SK-N-SH treated with all-trans-retinoic acid at 6 μM for 48 hours (cell line): ENCODE data around the gene G6PC1.

Experiments used
- ATAC-seq: fragments of 200-7000 bp; cut with Tn5 transposase; 3 replicates; pipeline ENCODE4 v1.9.1; 2020; ENCODE audit warnings: mild to moderate bottlenecking, moderate library complexity
- ARNTL ChIP-seq: fragments of 450-650 bp; formaldehyde crosslinking; IDR thresholded peaks from 2 replicates; pipeline ENCODE4 v1.5.0; 2020; ENCODE audit warnings: low read depth, mild to moderate bottlenecking, moderate library complexity, borderline replicate concordance
- BACH2 ChIP-seq: fragments of 250-450 bp; sonication (Bioruptor Pico); IDR thresholded peaks from 2 replicates; pipeline ENCODE4 v1.9.0; 2021; ENCODE audit warnings: mild to moderate bottlenecking, borderline replicate concordance
- CREB5 ChIP-seq: fragments of 250-450 bp; sonication (Bioruptor Pico); IDR thresholded peaks from 2 replicates; pipeline ENCODE4 v1.5.1; 2020; ENCODE audit warnings: low read depth, mild to moderate bottlenecking, moderate library complexity
- CSDC2 ChIP-seq: fragments of 250-450 bp; sonication (Bioruptor Pico); IDR thresholded peaks from 2 replicates; pipeline ENCODE4 v1.5.0; 2020; ENCODE audit warnings: mild to moderate bottlenecking, moderate library complexity
- CSRNP3 ChIP-seq: fragments of 250-450 bp; sonication (Bioruptor Pico); IDR thresholded peaks from 2 replicates; pipeline ENCODE4 v1.5.1; 2021; ENCODE audit warnings: mild to moderate bottlenecking, moderate library complexity
- ESRRG ChIP-seq: fragments of 250-450 bp; sonication (Bioruptor Pico); IDR thresholded peaks from 2 replicates; pipeline ENCODE4 v1.6.1; 2021; ENCODE audit warnings: mild to moderate bottlenecking
- GLIS3 ChIP-seq: fragments of 250-450 bp; sonication (Bioruptor Pico); IDR thresholded peaks from 2 replicates; pipeline ENCODE4 v1.5.0; 2020; ENCODE audit warnings: mild to moderate bottlenecking, moderate library complexity
- OSR1 ChIP-seq: fragments of 250-450 bp; sonication (Bioruptor Pico); IDR thresholded peaks from 2 replicates; pipeline ENCODE4 v1.8.0; 2022; ENCODE audit warnings: moderate library complexity, mild to moderate bottlenecking, inconsistent platforms
- POU6F1 ChIP-seq: fragments of 250-450 bp; sonication (Bioruptor Pico); IDR thresholded peaks from 2 replicates; pipeline ENCODE4 v1.8.0; 2021; ENCODE audit warnings: low read depth, mild to moderate bottlenecking, moderate library complexity, borderline replicate concordance
- PPARA ChIP-seq: fragments of 250-450 bp; sonication (Bioruptor Pico); IDR thresholded peaks from 2 replicates; pipeline ENCODE4 v1.5.0; 2020; ENCODE audit warnings: mild to moderate bottlenecking, borderline replicate concordance
- RARB ChIP-seq: fragments of 250-450 bp; sonication (Bioruptor Pico); IDR thresholded peaks from 2 replicates; pipeline ENCODE4 v1.8.0; 2021; ENCODE audit warnings: mild to moderate bottlenecking, moderate library complexity
- SNAI2 ChIP-seq: fragments of 250-450 bp; sonication (Bioruptor Pico); IDR thresholded peaks from 2 replicates; pipeline ENCODE4 v1.5.0; 2020; ENCODE audit warnings: mild to moderate bottlenecking, moderate library complexity
- TCF4 ChIP-seq: fragments of 250-450 bp; sonication (Bioruptor Pico); IDR thresholded peaks from 2 replicates; pipeline ENCODE4 v1.8.0; 2021; ENCODE audit warnings: mild to moderate bottlenecking, moderate library complexity, borderline replicate concordance
- TOX ChIP-seq: fragments of 250-450 bp; sonication (Bioruptor Pico); IDR thresholded peaks from 2 replicates; pipeline ENCODE4 v1.8.0; 2021; ENCODE audit warnings: mild to moderate bottlenecking, moderate library complexity, borderline replicate concordance
- TSHZ2 ChIP-seq: fragments of 250-450 bp; sonication (Bioruptor Pico); IDR thresholded peaks from 2 replicates; pipeline ENCODE4 v1.5.0; 2020; ENCODE audit warnings: mild to moderate bottlenecking, moderate library complexity
- ZFP3 ChIP-seq: fragments of 250-450 bp; sonication (Bioruptor Pico); IDR thresholded peaks from 2 replicates; pipeline ENCODE4 v1.5.0; 2020; ENCODE audit warnings: mild to moderate bottlenecking, moderate library complexity
- ZFP30 ChIP-seq: fragments of 450-650 bp; formaldehyde crosslinking; IDR thresholded peaks from 2 replicates; pipeline ENCODE4 v1.5.0; 2022; ENCODE audit warnings: mild to moderate bottlenecking, moderate library complexity
- ZNF565 ChIP-seq: fragments of 450-650 bp; formaldehyde crosslinking; conservative IDR thresholded peaks from 2 replicates; pipeline ENCODE4 v1.5.0; 2020; ENCODE audit warnings: low read depth, mild to moderate bottlenecking, moderate library complexity
- ZNF70 ChIP-seq: fragments of 450-650 bp; formaldehyde crosslinking; IDR thresholded peaks from 2 replicates; pipeline ENCODE4 v1.5.0; 2020; ENCODE audit warnings: mild to moderate bottlenecking, moderate library complexity
- ZNF8 ChIP-seq: fragments of 450-650 bp; formaldehyde crosslinking; IDR thresholded peaks from 2 replicates; pipeline ENCODE4 v1.5.0; 2020; ENCODE audit warnings: mild to moderate bottlenecking, moderate library complexity

Gene G6PC1

GRCh38 chr17:42937712-42938596, 37.4 kb downstream of the G6PC1 start (continued):
- no peak for TF ChIP-seq CSRNP3 (CRISPR knock-in tag)
- TF ChIP-seq TCF4 (CRISPR knock-in tag): no peak
- no peak for TF ChIP-seq OSR1 (CRISPR knock-in tag)
- TF ChIP-seq GLIS3: no peak
- TF ChIP-seq ZFP3 (CRISPR knock-in tag): no peak
- TF ChIP-seq CSDC2: no peak
- no peak for TF ChIP-seq ZNF70
- TF ChIP-seq SNAI2: no peak
- no peak for TF ChIP-seq PPARA (CRISPR knock-in tag)

GRCh38 chr17:42944211-42944610, 43.6 kb downstream of the G6PC1 start:
- TF ChIP-seq RARB (CRISPR knock-in tag): no peak
- no peak for TF ChIP-seq ARNTL (CRISPR knock-in tag)
- no peak for TF ChIP-seq ESRRG (CRISPR knock-in tag)
- no peak for TF ChIP-seq PPARA (CRISPR knock-in tag)
- TF ChIP-seq TSHZ2 (CRISPR knock-in tag): no peak
- no peak for TF ChIP-seq ZNF8 (CRISPR knock-in tag)
- no peak for TF ChIP-seq BACH2 (CRISPR knock-in tag)
- no peak for TF ChIP-seq CREB5 (CRISPR knock-in tag)
- TF ChIP-seq SNAI2: no peak
- no peak for TF ChIP-seq ZNF565 (CRISPR knock-in tag)
- TF ChIP-seq ZNF70: no peak
- TF ChIP-seq ZFP30 (CRISPR knock-in tag): no peak
- no peak for TF ChIP-seq CSDC2
- no peak for TF ChIP-seq TOX (CRISPR knock-in tag)
- no peak for TF ChIP-seq GLIS3
- TF ChIP-seq TCF4 (CRISPR knock-in tag): no peak
- no peak for ATAC-seq

- no peak for ATAC-seq
These were observed 46.2 kb downstream of the G6PC1 start for GRCh38 chr17:42946812-42947211.

More at GRCh38 chr17:42946812-42947211, 46.2 kb downstream of the G6PC1 start:
- TF ChIP-seq BACH2 (CRISPR knock-in tag): no peak
- no peak for TF ChIP-seq POU6F1 (CRISPR knock-in tag)
